Measurements from ENCODE around the gene GCFC2.

GCFC2 gene

DNA sequence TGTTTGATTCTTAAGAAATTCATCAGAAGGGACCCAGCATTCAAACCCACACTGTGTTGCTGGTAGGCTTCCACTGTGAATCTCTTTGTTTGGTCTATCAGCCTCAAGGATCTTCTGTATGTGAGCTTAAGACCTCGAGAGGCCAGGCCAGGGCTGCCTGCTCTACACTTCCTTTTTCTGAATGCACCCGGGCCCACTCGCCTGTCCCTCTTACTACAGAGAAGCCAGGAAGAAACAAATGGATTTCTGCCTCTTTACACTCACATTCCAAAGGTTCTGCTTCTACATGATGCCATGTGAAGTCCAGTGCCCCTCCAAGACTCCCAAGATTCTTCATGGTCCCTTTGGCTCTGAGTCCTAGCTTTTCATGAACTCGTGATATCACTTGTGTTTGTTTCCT is 89.5 kb downstream of the GCFC2 start:
- DNase-seq = no peak

DNA sequence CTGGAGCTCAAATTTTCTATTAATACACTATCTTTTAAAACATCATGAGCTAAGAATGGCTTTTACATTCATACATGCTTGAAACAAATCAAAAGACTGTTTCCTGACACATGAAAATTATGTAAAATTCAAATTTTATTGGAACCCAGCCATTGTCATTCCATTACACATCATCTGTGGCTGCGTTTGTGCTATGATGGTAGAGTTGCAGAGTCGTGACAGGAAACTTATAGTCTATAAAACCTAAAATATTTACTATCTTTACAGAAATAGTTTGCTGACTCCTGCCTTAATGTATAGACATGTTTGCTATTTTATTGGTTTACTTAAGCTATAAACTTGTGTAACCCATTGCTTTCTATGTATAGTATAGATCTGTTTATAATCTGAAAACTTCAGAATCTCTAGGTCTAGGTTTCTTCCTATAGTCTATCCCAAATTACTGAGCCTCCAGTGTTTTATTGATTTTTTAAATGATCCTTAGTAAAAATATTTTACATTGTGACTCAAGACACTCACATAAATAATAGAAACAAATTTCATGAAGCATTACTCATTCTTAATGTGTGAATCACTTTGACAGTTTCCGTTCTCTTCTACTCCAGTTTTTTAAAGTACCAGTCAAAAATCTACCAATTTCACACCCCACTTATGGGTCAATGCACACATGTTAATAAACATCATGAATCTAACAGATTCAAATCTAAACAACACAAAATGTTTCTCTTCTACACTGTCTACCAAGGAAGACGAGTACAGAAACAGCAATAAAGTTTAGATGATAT is 90.6 kb downstream of the GCFC2 start:
- no peak for DNase-seq

DNA sequence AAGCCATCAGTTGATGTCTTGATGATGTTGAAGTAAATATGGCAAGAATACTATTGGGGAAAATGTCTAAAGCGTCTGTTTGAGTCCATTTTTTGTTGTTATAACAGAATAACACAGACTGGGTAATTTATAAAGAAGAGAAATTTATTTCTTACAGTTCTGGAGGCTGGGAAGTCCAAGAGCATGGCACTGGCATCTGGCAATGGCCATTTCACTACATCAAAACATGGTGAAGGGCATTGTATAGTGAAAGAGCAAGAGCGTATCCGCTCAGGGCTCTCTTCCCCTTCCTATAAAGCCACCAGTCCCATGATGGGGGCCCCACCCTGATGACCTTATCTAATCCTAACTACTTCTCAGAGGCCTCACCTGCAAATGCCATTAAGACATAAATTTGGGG is 93.8 kb downstream of the GCFC2 start:
- DNase-seq = no peak

DNA sequence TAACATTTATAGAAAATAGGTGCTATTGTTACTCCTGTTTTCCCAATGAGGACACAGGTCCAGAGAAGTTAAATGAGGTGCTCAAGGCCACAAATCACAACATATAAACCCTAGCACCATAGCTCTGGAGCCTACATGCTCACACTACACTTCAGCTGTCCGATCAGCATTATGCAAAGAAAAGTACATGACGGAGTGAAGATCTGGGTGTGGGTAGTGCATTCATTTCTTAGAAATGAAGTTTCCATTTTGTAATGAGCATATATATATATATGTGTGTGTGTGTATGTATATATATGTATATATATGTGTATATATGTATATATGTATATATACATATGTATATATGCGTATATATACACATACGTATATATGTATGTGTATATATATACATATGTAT is 94.3 kb downstream of the GCFC2 start:
- no peak for DNase-seq

DNA sequence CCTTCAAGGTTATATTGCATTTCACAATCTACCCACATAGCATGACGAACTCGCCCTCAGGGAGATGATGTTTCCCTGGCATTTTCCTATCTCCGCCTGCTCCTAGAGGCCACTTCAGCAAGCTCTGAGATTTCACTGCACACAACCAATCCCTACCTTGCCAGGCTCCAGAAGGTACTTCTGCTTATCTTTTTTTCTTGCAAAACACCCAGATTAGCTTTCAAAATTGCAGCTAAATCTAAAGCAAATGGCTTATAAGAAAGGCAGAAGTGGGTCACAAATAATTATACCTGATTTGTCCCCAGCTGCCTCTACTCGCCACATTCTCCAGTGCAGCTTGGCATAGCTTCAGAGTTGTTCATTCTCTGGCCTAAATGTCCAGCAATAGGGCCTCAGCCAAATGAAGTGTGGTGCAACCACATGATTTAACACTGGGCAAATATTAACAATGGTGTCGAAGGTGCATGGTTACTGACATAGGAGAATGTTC is 96.5 kb downstream of the GCFC2 start:
- no peak for DNase-seq

DNA sequence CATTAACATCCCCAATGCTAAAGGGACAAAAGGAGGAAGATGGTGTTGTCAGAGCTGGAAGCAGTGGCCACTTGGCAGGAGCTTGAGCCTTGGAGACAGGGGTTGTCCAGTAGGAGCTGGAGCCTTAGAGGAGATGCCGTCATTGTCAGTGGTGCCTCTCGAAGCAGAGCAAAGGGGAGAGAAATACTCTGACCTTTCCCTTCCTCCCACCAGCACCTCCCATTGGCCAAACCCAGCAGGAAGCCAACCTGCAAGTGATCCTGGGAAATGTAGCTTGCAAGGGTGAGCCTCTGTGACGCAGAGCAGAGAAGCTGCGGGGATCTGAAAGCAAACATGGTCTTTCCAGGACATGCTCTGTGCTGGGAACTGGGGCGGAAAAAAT is 97.9 kb downstream of the GCFC2 start:
- DNase-seq = no peak

Data from DMS79 (cell line).